HCT116 (cell line): Measurements from ENCODE around the gene XK.

ENCODE experiments used
- ATF3 ChIP-seq: IDR thresholded peaks from 2 replicates; pipeline ENCODE4 v1.6.1; 2012
- ELF1 ChIP-seq: IDR thresholded peaks from 2 replicates; pipeline ENCODE4 v1.6.1; 2012; ENCODE audit warnings: low read depth, borderline replicate concordance
- EZH2 ChIP-seq: fragments of 200-600 bp; sonication (generic); IDR thresholded peaks from 2 replicates; pipeline ENCODE4 v1.6.1; 2017; ENCODE audit warnings: antibody characterized with exemption, mixed run types
- JUND ChIP-seq: IDR thresholded peaks from 2 replicates; pipeline ENCODE4 v1.6.1; 2012
- POLR2AphosphoS5 ChIP-seq: IDR thresholded peaks from 2 replicates; pipeline ENCODE4 v1.6.1; 2011; ENCODE audit warnings: mild to moderate bottlenecking, low read depth, low read length, moderate library complexity
- SIN3A ChIP-seq: IDR thresholded peaks from 2 replicates; pipeline ENCODE4 v1.6.1; 2012; ENCODE audit warnings: low read depth
- ZFX ChIP-seq: fragments of 450-650 bp; IDR thresholded peaks from 2 replicates; pipeline ENCODE4 v1.6.1; 2017
- TF ChIP-seq, protein P1 (sequence below), 3 experiments: fragments of 200-600 bp in 1 of 3; sonication (generic) in 1 of 3; IDR thresholded peaks in 2 of 3; conservative IDR thresholded peaks in 1 of 3; 2 replicates each; pipeline ENCODE4 v1.5.1; 2012 to 2017; ENCODE audit warnings: low read depth in 2 of 3, low read length in 2 of 3, antibody characterized with exemption in 1 of 3, borderline replicate concordance in 1 of 3, control low read depth in 1 of 3, mild to moderate bottlenecking in 1 of 3, mixed read lengths in 1 of 3, mixed run types in 1 of 3, moderate library complexity in 1 of 3; ENCODE audit not compliant: insufficient read depth in 1 of 3
- TF ChIP-seq, protein P2 (sequence below): IDR thresholded peaks from 2 replicates; pipeline ENCODE4 v1.6.1; 2011; ENCODE audit warnings: mild to moderate bottlenecking, low read length, moderate library complexity; ENCODE audit not compliant: insufficient replicate concordance; ENCODE audit errors: extremely low read depth

DNA sequence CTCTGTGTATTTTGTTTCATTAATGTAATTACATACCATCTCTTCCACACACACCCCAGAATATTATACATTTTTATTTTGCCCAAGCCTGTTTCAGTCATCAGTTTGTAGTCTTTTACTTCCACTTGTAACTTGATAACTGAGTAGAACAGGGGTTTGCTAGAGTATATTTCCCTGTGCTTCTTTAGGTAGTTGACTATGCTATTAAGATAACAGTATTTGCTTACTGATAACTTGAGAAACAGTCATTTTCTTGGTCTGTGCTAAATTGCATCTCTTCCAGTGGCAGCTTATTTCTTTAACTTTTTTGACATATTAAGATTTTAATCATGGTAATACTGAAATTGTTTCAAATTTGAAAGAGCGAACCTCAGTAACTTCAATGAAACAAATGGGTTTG, 7.0 kb upstream of the XK start:
- TF ChIP-seq, protein P1, sequence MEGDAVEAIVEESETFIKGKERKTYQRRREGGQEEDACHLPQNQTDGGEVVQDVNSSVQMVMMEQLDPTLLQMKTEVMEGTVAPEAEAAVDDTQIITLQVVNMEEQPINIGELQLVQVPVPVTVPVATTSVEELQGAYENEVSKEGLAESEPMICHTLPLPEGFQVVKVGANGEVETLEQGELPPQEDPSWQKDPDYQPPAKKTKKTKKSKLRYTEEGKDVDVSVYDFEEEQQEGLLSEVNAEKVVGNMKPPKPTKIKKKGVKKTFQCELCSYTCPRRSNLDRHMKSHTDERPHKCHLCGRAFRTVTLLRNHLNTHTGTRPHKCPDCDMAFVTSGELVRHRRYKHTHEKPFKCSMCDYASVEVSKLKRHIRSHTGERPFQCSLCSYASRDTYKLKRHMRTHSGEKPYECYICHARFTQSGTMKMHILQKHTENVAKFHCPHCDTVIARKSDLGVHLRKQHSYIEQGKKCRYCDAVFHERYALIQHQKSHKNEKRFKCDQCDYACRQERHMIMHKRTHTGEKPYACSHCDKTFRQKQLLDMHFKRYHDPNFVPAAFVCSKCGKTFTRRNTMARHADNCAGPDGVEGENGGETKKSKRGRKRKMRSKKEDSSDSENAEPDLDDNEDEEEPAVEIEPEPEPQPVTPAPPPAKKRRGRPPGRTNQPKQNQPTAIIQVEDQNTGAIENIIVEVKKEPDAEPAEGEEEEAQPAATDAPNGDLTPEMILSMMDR (IDR thresholded peaks at IDR 0.05 in 2 of 3, conservative IDR thresholded peaks at IDR 0.05 in 1 of 3; ENCODE audit: borderline replicate concordance in 1 of 3, insufficient read depth in 1 of 3, low read depth in 2 of 3, low read length in 2 of 3): no peak
- TF ChIP-seq POLR2AphosphoS5 (no peak), ZFX (no peak), EZH2 (no peak), ELF1 (no peak), ATF3 (no peak), JUND (no peak), SIN3A (no peak)
- TF ChIP-seq, protein P2, sequence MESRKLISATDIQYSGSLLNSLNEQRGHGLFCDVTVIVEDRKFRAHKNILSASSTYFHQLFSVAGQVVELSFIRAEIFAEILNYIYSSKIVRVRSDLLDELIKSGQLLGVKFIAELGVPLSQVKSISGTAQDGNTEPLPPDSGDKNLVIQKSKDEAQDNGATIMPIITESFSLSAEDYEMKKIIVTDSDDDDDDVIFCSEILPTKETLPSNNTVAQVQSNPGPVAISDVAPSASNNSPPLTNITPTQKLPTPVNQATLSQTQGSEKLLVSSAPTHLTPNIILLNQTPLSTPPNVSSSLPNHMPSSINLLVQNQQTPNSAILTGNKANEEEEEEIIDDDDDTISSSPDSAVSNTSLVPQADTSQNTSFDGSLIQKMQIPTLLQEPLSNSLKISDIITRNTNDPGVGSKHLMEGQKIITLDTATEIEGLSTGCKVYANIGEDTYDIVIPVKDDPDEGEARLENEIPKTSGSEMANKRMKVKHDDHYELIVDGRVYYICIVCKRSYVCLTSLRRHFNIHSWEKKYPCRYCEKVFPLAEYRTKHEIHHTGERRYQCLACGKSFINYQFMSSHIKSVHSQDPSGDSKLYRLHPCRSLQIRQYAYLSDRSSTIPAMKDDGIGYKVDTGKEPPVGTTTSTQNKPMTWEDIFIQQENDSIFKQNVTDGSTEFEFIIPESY: no peak
